ENCODE measurements around the gene MTMR11. TPM values are rescaled to one million over a fixed set of nuclear protein-coding genes. Genes with fewer than 3 reads are reported as not detected.

The MTMR11 gene
- total and polyA plus RNA-seq, 10 of the 15 experiments (the other 5 are each of a cell fraction or from before 2014, with no cell fraction given), result 0.35 to 1.1 (median 0.73) TPM

Other genes with a start within 250 kb of the MTMR11 start
- gene FCGR1A, start 154.2 kb downstream of the MTMR11 start, total RNA-seq (2014; rRNA removed), result not detected in 2 replicates
- gene FCGR1A, start 154.2 kb downstream of the MTMR11 start, total RNA-seq (2014; rRNA removed; fragmentation: Illumina TruSeq; extraction: Trizol), result not detected in 2 replicates
- gene FCGR1A, start 154.2 kb downstream of the MTMR11 start, total RNA-seq (2021), result not detected in 2 replicates
- not detected in 2 replicates for gene FCGR1A, start 154.2 kb downstream of the MTMR11 start, polyA plus RNA-seq (2011; rRNA removed)
- not detected in 2 replicates for gene FCGR1A, start 154.2 kb downstream of the MTMR11 start, polyA plus RNA-seq (2014; fragmentation: Illumina TruSeq; extraction: Trizol)
- not detected for gene FCGR1A, start 154.2 kb downstream of the MTMR11 start, polyA plus RNA-seq (2014; fragmentation: Nextera tagmentation; extraction: Ambion mirVana)
- not detected in 2 replicates for gene FCGR1A, start 154.2 kb downstream of the MTMR11 start, polyA plus RNA-seq (2014; rRNA removed)
- gene FCGR1A, start 154.2 kb downstream of the MTMR11 start, polyA plus RNA-seq (2016; fragmentation: Nextera tagmentation; extraction: Ambion mirVana), result not detected
- 11.7 and 16.0 TPM in 2 replicates for gene BOLA1, start 37.3 kb downstream of the MTMR11 start, total RNA-seq (2014; rRNA removed)
- 7.0 and 7.5 TPM in 2 replicates for gene BOLA1, start 37.3 kb downstream of the MTMR11 start, total RNA-seq (2014; rRNA removed; fragmentation: Illumina TruSeq; extraction: Trizol)
- gene BOLA1, start 37.3 kb downstream of the MTMR11 start, total RNA-seq (2021), result 12.8 and 15.1 TPM in 2 replicates
- 7.9 and 9.7 TPM in 2 replicates for gene BOLA1, start 37.3 kb downstream of the MTMR11 start, polyA plus RNA-seq (2011; rRNA removed)
- gene BOLA1, start 37.3 kb downstream of the MTMR11 start, polyA plus RNA-seq (2014; fragmentation: Illumina TruSeq; extraction: Trizol), result 4.6 and 5.4 TPM in 2 replicates
- gene BOLA1, start 37.3 kb downstream of the MTMR11 start, polyA plus RNA-seq (2014; fragmentation: Nextera tagmentation; extraction: Ambion mirVana), result 1 to 10 TPM in 1 of 2 experiments, under 1 TPM in 1; 0.74 to 4.3 TPM
- 18.7 and 19.7 TPM in 2 replicates for gene BOLA1, start 37.3 kb downstream of the MTMR11 start, polyA plus RNA-seq (2014; rRNA removed)
- 10 to 100 TPM; 14.8 to 18.3 TPM for gene BOLA1, start 37.3 kb downstream of the MTMR11 start, polyA plus RNA-seq (2016; fragmentation: Nextera tagmentation; extraction: Ambion mirVana)
- 6.3 and 8.0 TPM in 2 replicates for gene SV2A, start 19.0 kb downstream of the MTMR11 start, total RNA-seq (2014; rRNA removed)
- 5.3 and 6.0 TPM in 2 replicates for gene SV2A, start 19.0 kb downstream of the MTMR11 start, total RNA-seq (2014; rRNA removed; fragmentation: Illumina TruSeq; extraction: Trizol)
- 11.3 and 11.6 TPM in 2 replicates for gene SV2A, start 19.0 kb downstream of the MTMR11 start, total RNA-seq (2021)
- 0.33 and 0.39 TPM in 2 replicates for gene SV2A, start 19.0 kb downstream of the MTMR11 start, polyA plus RNA-seq (2011; rRNA removed)
- 7.3 and 8.4 TPM in 2 replicates for gene SV2A, start 19.0 kb downstream of the MTMR11 start, polyA plus RNA-seq (2014; fragmentation: Illumina TruSeq; extraction: Trizol)
- gene SV2A, start 19.0 kb downstream of the MTMR11 start, polyA plus RNA-seq (2014; fragmentation: Nextera tagmentation; extraction: Ambion mirVana), result 1 to 10 TPM in 1 of 2 experiments, under 1 TPM in 1; 0.89 to 2.3 TPM
- gene SV2A, start 19.0 kb downstream of the MTMR11 start, polyA plus RNA-seq (2014; rRNA removed), result 7.5 and 7.8 TPM in 2 replicates
- gene SV2A, start 19.0 kb downstream of the MTMR11 start, polyA plus RNA-seq (2016; fragmentation: Nextera tagmentation; extraction: Ambion mirVana), result 1 to 10 TPM; 4.5 to 5.6 TPM
- 9.4 and 13.2 TPM in 2 replicates for gene SF3B4, start 9.1 kb downstream of the MTMR11 start, total RNA-seq (2014; rRNA removed)
- gene SF3B4, start 9.1 kb downstream of the MTMR11 start, total RNA-seq (2014; rRNA removed; fragmentation: Illumina TruSeq; extraction: Trizol), result 24.1 and 27.6 TPM in 2 replicates
- 79.4 and 81.7 TPM in 2 replicates for gene SF3B4, start 9.1 kb downstream of the MTMR11 start, total RNA-seq (2021)
- 11.3 and 26.2 TPM in 2 replicates for gene SF3B4, start 9.1 kb downstream of the MTMR11 start, polyA plus RNA-seq (2011; rRNA removed)
- gene SF3B4, start 9.1 kb downstream of the MTMR11 start, polyA plus RNA-seq (2014; fragmentation: Illumina TruSeq; extraction: Trizol), result 81.8 and 83.5 TPM in 2 replicates
- gene SF3B4, start 9.1 kb downstream of the MTMR11 start, polyA plus RNA-seq (2014; fragmentation: Nextera tagmentation; extraction: Ambion mirVana), result 1 to 10 TPM; 1.9 to 6.9 TPM
- gene SF3B4, start 9.1 kb downstream of the MTMR11 start, polyA plus RNA-seq (2014; rRNA removed), result 27.4 and 35.7 TPM in 2 replicates
- gene SF3B4, start 9.1 kb downstream of the MTMR11 start, polyA plus RNA-seq (2016; fragmentation: Nextera tagmentation; extraction: Ambion mirVana), result 100 to 1,000 TPM; 140 to 146 TPM
- gene OTUD7B, start 73.8 kb upstream of the MTMR11 start, total RNA-seq (2014; rRNA removed), result 8.4 and 8.7 TPM in 2 replicates
- 9.2 and 9.9 TPM in 2 replicates for gene OTUD7B, start 73.8 kb upstream of the MTMR11 start, total RNA-seq (2014; rRNA removed; fragmentation: Illumina TruSeq; extraction: Trizol)
- gene OTUD7B, start 73.8 kb upstream of the MTMR11 start, total RNA-seq (2021), result 20.7 and 24.9 TPM in 2 replicates
- 4.3 and 7.4 TPM in 2 replicates for gene OTUD7B, start 73.8 kb upstream of the MTMR11 start, polyA plus RNA-seq (2011; rRNA removed)
- 8.2 and 10.7 TPM in 2 replicates for gene OTUD7B, start 73.8 kb upstream of the MTMR11 start, polyA plus RNA-seq (2014; fragmentation: Illumina TruSeq; extraction: Trizol)
- gene OTUD7B, start 73.8 kb upstream of the MTMR11 start, polyA plus RNA-seq (2014; fragmentation: Nextera tagmentation; extraction: Ambion mirVana), result 1 to 10 TPM; 1.7 to 1.8 TPM
- 5.8 and 5.9 TPM in 2 replicates for gene OTUD7B, start 73.8 kb upstream of the MTMR11 start, polyA plus RNA-seq (2014; rRNA removed)
- 1 to 10 TPM; 1.7 to 2.3 TPM for gene OTUD7B, start 73.8 kb upstream of the MTMR11 start, polyA plus RNA-seq (2016; fragmentation: Nextera tagmentation; extraction: Ambion mirVana)
- 29.3 and 32.7 TPM in 2 replicates for gene VPS45, start 130.9 kb upstream of the MTMR11 start, total RNA-seq (2014; rRNA removed)
- gene VPS45, start 130.9 kb upstream of the MTMR11 start, total RNA-seq (2014; rRNA removed; fragmentation: Illumina TruSeq; extraction: Trizol), result 38.0 and 38.4 TPM in 2 replicates
- 25.5 and 28.4 TPM in 2 replicates for gene VPS45, start 130.9 kb upstream of the MTMR11 start, total RNA-seq (2021)
- 44.9 and 62.1 TPM in 2 replicates for gene VPS45, start 130.9 kb upstream of the MTMR11 start, polyA plus RNA-seq (2011; rRNA removed)
- gene VPS45, start 130.9 kb upstream of the MTMR11 start, polyA plus RNA-seq (2014; fragmentation: Illumina TruSeq; extraction: Trizol), result 42.5 and 61.4 TPM in 2 replicates
- gene VPS45, start 130.9 kb upstream of the MTMR11 start, polyA plus RNA-seq (2014; fragmentation: Nextera tagmentation; extraction: Ambion mirVana), result 10 to 100 TPM; 24.4 to 28.7 TPM
- gene VPS45, start 130.9 kb upstream of the MTMR11 start, polyA plus RNA-seq (2014; rRNA removed), result 27.3 and 31.0 TPM in 2 replicates
- 10 to 100 TPM; 46.7 to 48.7 TPM for gene VPS45, start 130.9 kb upstream of the MTMR11 start, polyA plus RNA-seq (2016; fragmentation: Nextera tagmentation; extraction: Ambion mirVana)
- 183 and 184 TPM in 2 replicates for gene PLEKHO1, start 213.0 kb upstream of the MTMR11 start, total RNA-seq (2014; rRNA removed)
- gene PLEKHO1, start 213.0 kb upstream of the MTMR11 start, total RNA-seq (2014; rRNA removed; fragmentation: Illumina TruSeq; extraction: Trizol), result 87.7 and 91.4 TPM in 2 replicates
- gene PLEKHO1, start 213.0 kb upstream of the MTMR11 start, total RNA-seq (2021), result 134 and 146 TPM in 2 replicates
- 56.6 and 73.8 TPM in 2 replicates for gene PLEKHO1, start 213.0 kb upstream of the MTMR11 start, polyA plus RNA-seq (2011; rRNA removed)
- 108 and 113 TPM in 2 replicates for gene PLEKHO1, start 213.0 kb upstream of the MTMR11 start, polyA plus RNA-seq (2014; fragmentation: Illumina TruSeq; extraction: Trizol)
- 10 to 100 TPM in 1 of 2 experiments, 1 to 10 TPM in 1; 5.3 to 12.9 TPM for gene PLEKHO1, start 213.0 kb upstream of the MTMR11 start, polyA plus RNA-seq (2014; fragmentation: Nextera tagmentation; extraction: Ambion mirVana)
- 143 and 184 TPM in 2 replicates for gene PLEKHO1, start 213.0 kb upstream of the MTMR11 start, polyA plus RNA-seq (2014; rRNA removed)
- 10 to 100 TPM; 36.9 to 86.3 TPM for gene PLEKHO1, start 213.0 kb upstream of the MTMR11 start, polyA plus RNA-seq (2016; fragmentation: Nextera tagmentation; extraction: Ambion mirVana)

Measured in GM12878 (cell line).